HEK293T (cell line): ENCODE data around the gene LRRTM1.

ENCODE experiments used
- BHLHE40 ChIP-seq: fragments of 450-650 bp; IDR thresholded peaks from 2 replicates; pipeline ENCODE4 v1.6.1; 2016; ENCODE audit warnings: mild to moderate bottlenecking, moderate library complexity, borderline replicate concordance
- HDGF ChIP-seq: fragments of 450-650 bp; IDR thresholded peaks from 2 replicates; pipeline ENCODE4 v1.6.1; 2017; ENCODE audit warnings: antibody characterized with exemption, borderline replicate concordance
- SP1 ChIP-seq: fragments of 450-650 bp; IDR thresholded peaks from 2 replicates; pipeline ENCODE4 v1.6.1; 2017
- SUZ12 ChIP-seq: fragments of 450-650 bp; IDR thresholded peaks from 2 replicates; pipeline ENCODE4 v1.6.1; 2016; ENCODE audit warnings: mild to moderate bottlenecking

- TF ChIP-seq HDGF (no peak), BHLHE40 (no peak), SP1 (no peak), SUZ12 (no peak)
Measured at GRCh38 chr2:80281049-80281448, 23.5 kb downstream of the LRRTM1 start.
